K562 (cell line): ENCODE results near the gene CLEC3B. TPM values are rescaled to one million over a fixed set of nuclear protein-coding genes. Genes with fewer than 3 reads are reported as not detected.

ENCODE experiments used
- CBX1 ChIP-seq: sonication (generic); IDR thresholded peaks from 2 replicates; pipeline ENCODE4 v1.6.1; 2016; ENCODE audit warnings: antibody characterized with exemption, low read depth, mild to moderate bottlenecking
- ESRRB ChIP-seq: fragments of 250-450 bp; sonication (Bioruptor Pico); IDR thresholded peaks from 2 replicates; pipeline ENCODE4 v1.5.0; 2020; ENCODE audit warnings: mild to moderate bottlenecking, moderate library complexity, borderline replicate concordance
- FIP1L1 ChIP-seq: fragments of 200-400 bp; formaldehyde crosslinking; IDR thresholded peaks from 2 replicates; pipeline ENCODE4 v1.6.1; 2018; ENCODE audit warnings: mild to moderate bottlenecking, low read depth, low read length; ENCODE audit not compliant: poor library complexity, severe bottlenecking
- KDM5B ChIP-seq: fragments of 200-600 bp; sonication (generic); IDR thresholded peaks from 2 replicates; pipeline ENCODE4 v1.6.1; 2012; ENCODE audit warnings: low read depth, mild to moderate bottlenecking, moderate library complexity, low read length, control low read depth, inconsistent platforms; ENCODE audit not compliant: insufficient replicate concordance
- MED1 ChIP-seq: sonication (generic); formaldehyde crosslinking; IDR thresholded peaks from 2 replicates; pipeline ENCODE4 v1.8.1; 2023; ENCODE audit warnings: missing genetic modification reagents, borderline replicate concordance
- NCOR1 ChIP-seq: fragments of 450-650 bp; IDR thresholded peaks from 2 replicates; pipeline ENCODE4 v1.6.1; 2016; ENCODE audit warnings: mild to moderate bottlenecking, moderate library complexity
- NFIX ChIP-seq: fragments of 250-450 bp; sonication (Bioruptor Pico); IDR thresholded peaks from 2 replicates; pipeline ENCODE4 v1.4.0; 2020; ENCODE audit warnings: low read depth, mild to moderate bottlenecking, moderate library complexity
- NFYB ChIP-seq: IDR thresholded peaks from 2 replicates; pipeline ENCODE4 v1.6.1; 2011; ENCODE audit warnings: mild to moderate bottlenecking, moderate library complexity; ENCODE audit not compliant: insufficient read length; ENCODE audit errors: extremely low read depth
- NR2F6 ChIP-seq: fragments of 450-650 bp; formaldehyde crosslinking; IDR thresholded peaks from 2 replicates; pipeline ENCODE4 v1.4.0; 2020; ENCODE audit warnings: mild to moderate bottlenecking
- POLR2G ChIP-seq: fragments of 200-400 bp; formaldehyde crosslinking; IDR thresholded peaks from 2 replicates; pipeline ENCODE4 v1.6.1; 2017; ENCODE audit warnings: low read depth, mild to moderate bottlenecking, antibody characterized with exemption, low read length, moderate library complexity
- RBM22 ChIP-seq: fragments of 200-400 bp; formaldehyde crosslinking; IDR thresholded peaks from 2 replicates; pipeline ENCODE4 v1.6.1; 2018; ENCODE audit warnings: low read length, low read depth; ENCODE audit not compliant: poor library complexity, severe bottlenecking
- TCF7 ChIP-seq: sonication (generic); IDR thresholded peaks from 2 replicates; pipeline ENCODE4 v1.6.1; 2016; ENCODE audit warnings: antibody characterized with exemption, borderline replicate concordance
- TEAD4 ChIP-seq, 2 experiments: sonication (generic) in 1 of 2; formaldehyde crosslinking in 1 of 2; IDR thresholded peaks; 2 replicates each; pipeline versions ENCODE4 v1.6.1 to v1.8.0; 2012 to 2022; ENCODE audit warnings: borderline replicate concordance in 1 of 2, inconsistent platforms in 1 of 2, low read length in 1 of 2, mild to moderate bottlenecking in 1 of 2, missing genetic modification reagents in 1 of 2
- ZEB2 ChIP-seq: fragments of 450-650 bp; IDR thresholded peaks from 2 replicates; pipeline ENCODE4 v1.6.1; 2016
- ZNF696 ChIP-seq: fragments of 250-450 bp; sonication (Bioruptor Pico); conservative IDR thresholded peaks from 2 replicates; pipeline ENCODE4 v1.4.0; 2020; ENCODE audit warnings: mild to moderate bottlenecking, moderate library complexity
- ZNF778 ChIP-seq: fragments of 450-650 bp; formaldehyde crosslinking; IDR thresholded peaks from 2 replicates; pipeline ENCODE4 v1.4.0; 2020; ENCODE audit warnings: mild to moderate bottlenecking, moderate library complexity
- polyA plus RNA-seq, 8 experiments: library from polyadenylated mRNA; depleted of rRNA in 4 of 8; stranded (reverse) in 5 of 8; unstranded in 3 of 8; fragments of >200 nt; fragmentation: Nextera tagmentation in 2 of 8; fragmentation: Illumina TruSeq in 1 of 8; extraction: Ambion mirVana in 2 of 8; extraction: Trizol in 1 of 8; gene quantifications; 2 replicates each; pipeline versions ENCODE4 v1.2.1 to v1.2.3, GENCODE V29; 2011 to 2014; ENCODE audit warnings: inconsistent platforms in 1 of 8, missing spikeins in 1 of 8
- total RNA-seq, 7 experiments: library from RNA; depleted of rRNA in 6 of 7; stranded (reverse); fragments of >200 nt in 6 of 7; fragmentation: Illumina TruSeq in 2 of 7; extraction: Trizol in 2 of 7; gene quantifications; 2 replicates each; pipeline versions ENCODE4 v1.2.1 to v1.2.3, GENCODE V29; 2011 to 2021; ENCODE audit warnings: low replicate concordance in 1 of 7
- TF ChIP-seq, protein P1 (sequence below), 2 experiments: fragments of 150-350 bp in 1 of 2; IDR thresholded peaks; 2 replicates each; pipeline ENCODE4 v1.6.1; 2012 to 2016; ENCODE audit warnings: low read depth in 2 of 2, low read length in 2 of 2, mild to moderate bottlenecking in 1 of 2, moderate library complexity in 1 of 2
- TF ChIP-seq, protein P2 (sequence below): fragments of 450-650 bp; IDR thresholded peaks from 2 replicates; pipeline ENCODE4 v1.6.1; 2014; ENCODE audit warnings: low read depth, mild to moderate bottlenecking, moderate library complexity, borderline replicate concordance
- TF ChIP-seq, protein P3 (sequence below): sonication (generic); formaldehyde crosslinking; IDR thresholded peaks from 2 replicates; pipeline ENCODE4 v1.8.0; 2022; ENCODE audit warnings: mild to moderate bottlenecking, missing genetic modification reagents, borderline replicate concordance
- TF ChIP-seq, protein P4 (sequence below): fragments of 450-650 bp; IDR thresholded peaks from 2 replicates; pipeline ENCODE4 v1.6.1; 2016; ENCODE audit warnings: missing biosample characterization, missing genetic modification characterization

Gene CLEC3B
- total and polyA plus RNA-seq, 9 of the 15 experiments (the other 6 are each of a cell fraction or from before 2014, with no cell fraction given): not detected

DNA sequence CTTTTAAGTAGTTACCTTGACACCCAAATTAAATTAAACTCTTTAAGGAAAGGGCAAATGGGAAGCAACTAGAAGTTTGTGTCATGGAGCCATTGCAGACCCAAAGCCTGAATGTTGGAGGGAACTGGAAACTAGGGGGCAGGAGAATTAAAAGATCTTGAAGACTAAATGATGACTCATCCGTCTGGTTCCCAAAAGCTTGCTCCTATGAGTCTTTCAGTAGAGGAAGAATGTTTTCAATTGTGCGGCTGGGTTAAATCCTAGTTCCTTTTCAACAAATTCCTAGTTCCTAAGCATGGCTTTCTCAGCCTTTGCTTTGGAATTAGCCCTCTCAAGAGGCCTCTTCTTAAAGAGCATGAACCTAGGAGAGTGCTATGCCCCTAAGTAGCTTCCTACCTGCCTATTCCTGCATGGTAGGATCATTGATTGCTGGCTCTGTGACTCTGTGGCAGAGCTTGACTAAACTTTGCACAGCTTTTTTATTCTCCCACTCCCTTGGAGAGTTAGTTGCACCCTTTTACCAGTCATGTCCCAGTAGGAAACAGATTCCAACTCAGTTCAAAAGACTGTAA, 17.7 kb downstream of the CLEC3B start (continued):
- TF ChIP-seq, protein P1, sequence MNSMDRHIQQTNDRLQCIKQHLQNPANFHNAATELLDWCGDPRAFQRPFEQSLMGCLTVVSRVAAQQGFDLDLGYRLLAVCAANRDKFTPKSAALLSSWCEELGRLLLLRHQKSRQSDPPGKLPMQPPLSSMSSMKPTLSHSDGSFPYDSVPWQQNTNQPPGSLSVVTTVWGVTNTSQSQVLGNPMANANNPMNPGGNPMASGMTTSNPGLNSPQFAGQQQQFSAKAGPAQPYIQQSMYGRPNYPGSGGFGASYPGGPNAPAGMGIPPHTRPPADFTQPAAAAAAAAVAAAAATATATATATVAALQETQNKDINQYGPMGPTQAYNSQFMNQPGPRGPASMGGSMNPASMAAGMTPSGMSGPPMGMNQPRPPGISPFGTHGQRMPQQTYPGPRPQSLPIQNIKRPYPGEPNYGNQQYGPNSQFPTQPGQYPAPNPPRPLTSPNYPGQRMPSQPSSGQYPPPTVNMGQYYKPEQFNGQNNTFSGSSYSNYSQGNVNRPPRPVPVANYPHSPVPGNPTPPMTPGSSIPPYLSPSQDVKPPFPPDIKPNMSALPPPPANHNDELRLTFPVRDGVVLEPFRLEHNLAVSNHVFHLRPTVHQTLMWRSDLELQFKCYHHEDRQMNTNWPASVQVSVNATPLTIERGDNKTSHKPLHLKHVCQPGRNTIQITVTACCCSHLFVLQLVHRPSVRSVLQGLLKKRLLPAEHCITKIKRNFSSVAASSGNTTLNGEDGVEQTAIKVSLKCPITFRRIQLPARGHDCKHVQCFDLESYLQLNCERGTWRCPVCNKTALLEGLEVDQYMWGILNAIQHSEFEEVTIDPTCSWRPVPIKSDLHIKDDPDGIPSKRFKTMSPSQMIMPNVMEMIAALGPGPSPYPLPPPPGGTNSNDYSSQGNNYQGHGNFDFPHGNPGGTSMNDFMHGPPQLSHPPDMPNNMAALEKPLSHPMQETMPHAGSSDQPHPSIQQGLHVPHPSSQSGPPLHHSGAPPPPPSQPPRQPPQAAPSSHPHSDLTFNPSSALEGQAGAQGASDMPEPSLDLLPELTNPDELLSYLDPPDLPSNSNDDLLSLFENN (IDR thresholded peaks at IDR 0.05; ENCODE audit: low read depth in 2 of 2, low read length in 2 of 2): no peak
- TF ChIP-seq, protein P2, sequence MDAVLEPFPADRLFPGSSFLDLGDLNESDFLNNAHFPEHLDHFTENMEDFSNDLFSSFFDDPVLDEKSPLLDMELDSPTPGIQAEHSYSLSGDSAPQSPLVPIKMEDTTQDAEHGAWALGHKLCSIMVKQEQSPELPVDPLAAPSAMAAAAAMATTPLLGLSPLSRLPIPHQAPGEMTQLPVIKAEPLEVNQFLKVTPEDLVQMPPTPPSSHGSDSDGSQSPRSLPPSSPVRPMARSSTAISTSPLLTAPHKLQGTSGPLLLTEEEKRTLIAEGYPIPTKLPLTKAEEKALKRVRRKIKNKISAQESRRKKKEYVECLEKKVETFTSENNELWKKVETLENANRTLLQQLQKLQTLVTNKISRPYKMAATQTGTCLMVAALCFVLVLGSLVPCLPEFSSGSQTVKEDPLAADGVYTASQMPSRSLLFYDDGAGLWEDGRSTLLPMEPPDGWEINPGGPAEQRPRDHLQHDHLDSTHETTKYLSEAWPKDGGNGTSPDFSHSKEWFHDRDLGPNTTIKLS: no peak
- TF ChIP-seq MED1 (CRISPR knock-in tag) (no peak), CBX1 (no peak), ESRRB (CRISPR knock-in tag) (no peak), TCF7 (no peak), FIP1L1 (no peak), NCOR1 (no peak; the same call in 1 of the 2 replicates), ZNF696 (CRISPR knock-in tag) (no peak), NFIX (CRISPR knock-in tag) (no peak), POLR2G (no peak), ZEB2 (0 out of 2 replicates have a peak, but pooled peaks have one; percentile 17), NR2F6 (CRISPR knock-in tag) (no peak), NFYB (no peak), RBM22 (no peak), TEAD4 (IDR thresholded peaks at IDR 0.05; ENCODE audit: low read length) (no peak), TEAD4 (CRISPR knock-in tag; IDR thresholded peaks at IDR 0.05; ENCODE audit: borderline replicate concordance) (no peak), KDM5B (no peak), ZNF778 (no peak)
- TF ChIP-seq, protein P3, sequence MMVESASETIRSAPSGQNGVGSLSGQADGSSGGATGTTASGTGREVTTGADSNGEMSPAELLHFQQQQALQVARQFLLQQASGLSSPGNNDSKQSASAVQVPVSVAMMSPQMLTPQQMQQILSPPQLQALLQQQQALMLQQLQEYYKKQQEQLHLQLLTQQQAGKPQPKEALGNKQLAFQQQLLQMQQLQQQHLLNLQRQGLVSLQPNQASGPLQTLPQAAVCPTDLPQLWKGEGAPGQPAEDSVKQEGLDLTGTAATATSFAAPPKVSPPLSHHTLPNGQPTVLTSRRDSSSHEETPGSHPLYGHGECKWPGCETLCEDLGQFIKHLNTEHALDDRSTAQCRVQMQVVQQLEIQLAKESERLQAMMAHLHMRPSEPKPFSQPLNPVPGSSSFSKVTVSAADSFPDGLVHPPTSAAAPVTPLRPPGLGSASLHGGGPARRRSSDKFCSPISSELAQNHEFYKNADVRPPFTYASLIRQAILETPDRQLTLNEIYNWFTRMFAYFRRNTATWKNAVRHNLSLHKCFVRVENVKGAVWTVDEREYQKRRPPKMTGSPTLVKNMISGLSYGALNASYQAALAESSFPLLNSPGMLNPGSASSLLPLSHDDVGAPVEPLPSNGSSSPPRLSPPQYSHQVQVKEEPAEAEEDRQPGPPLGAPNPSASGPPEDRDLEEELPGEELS (CRISPR knock-in tag): no peak
- TF ChIP-seq, protein P4, sequence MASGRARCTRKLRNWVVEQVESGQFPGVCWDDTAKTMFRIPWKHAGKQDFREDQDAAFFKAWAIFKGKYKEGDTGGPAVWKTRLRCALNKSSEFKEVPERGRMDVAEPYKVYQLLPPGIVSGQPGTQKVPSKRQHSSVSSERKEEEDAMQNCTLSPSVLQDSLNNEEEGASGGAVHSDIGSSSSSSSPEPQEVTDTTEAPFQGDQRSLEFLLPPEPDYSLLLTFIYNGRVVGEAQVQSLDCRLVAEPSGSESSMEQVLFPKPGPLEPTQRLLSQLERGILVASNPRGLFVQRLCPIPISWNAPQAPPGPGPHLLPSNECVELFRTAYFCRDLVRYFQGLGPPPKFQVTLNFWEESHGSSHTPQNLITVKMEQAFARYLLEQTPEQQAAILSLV (tag): no peak
